HEK293 (cell line): ENCODE results near the gene NYNRIN.

Source experiments
- IKZF3 ChIP-seq: fragments of 450-650 bp; IDR thresholded peaks from 2 replicates; pipeline ENCODE4 v1.5.0; 2018; ENCODE audit warnings: missing biosample characterization, mild to moderate bottlenecking, missing genetic modification characterization, moderate library complexity
- KLF16 ChIP-seq: fragments of 450-650 bp; formaldehyde crosslinking; IDR thresholded peaks from 2 replicates; pipeline ENCODE4 v1.5.1; 2017; ENCODE audit warnings: missing biosample characterization, missing genetic modification characterization
- KLF9 ChIP-seq: fragments of 450-650 bp; formaldehyde crosslinking; IDR thresholded peaks from 2 replicates; pipeline ENCODE4 v1.5.1; 2016; ENCODE audit warnings: missing biosample characterization, missing genetic modification characterization, low read depth
- SCRT1 ChIP-seq: fragments of 450-650 bp; formaldehyde crosslinking; IDR thresholded peaks from 2 replicates; pipeline ENCODE4 v1.5.1; 2016; ENCODE audit warnings: missing biosample characterization, missing genetic modification characterization, borderline replicate concordance
- ZFHX2 ChIP-seq: fragments of 450-650 bp; formaldehyde crosslinking; conservative IDR thresholded peaks from 2 replicates; pipeline ENCODE4 v1.5.1; 2016; ENCODE audit warnings: missing biosample characterization, missing genetic modification characterization
- ZFP3 ChIP-seq: fragments of 450-650 bp; formaldehyde crosslinking; IDR thresholded peaks from 2 replicates; pipeline ENCODE4 v1.5.1; 2016; ENCODE audit warnings: low read depth, missing biosample characterization, missing genetic modification characterization
- ZFP69B ChIP-seq: fragments of 450-650 bp; formaldehyde crosslinking; IDR thresholded peaks from 2 replicates; pipeline ENCODE4 v1.5.1; 2016; ENCODE audit warnings: missing biosample characterization, missing genetic modification characterization
- ZNF114 ChIP-seq: fragments of 450-650 bp; formaldehyde crosslinking; IDR thresholded peaks from 2 replicates; pipeline ENCODE4 v1.5.0; 2017; ENCODE audit warnings: missing biosample characterization, missing genetic modification characterization
- ZNF121 ChIP-seq: fragments of 450-650 bp; formaldehyde crosslinking; IDR thresholded peaks from 2 replicates; pipeline ENCODE4 v1.5.1; 2016; ENCODE audit warnings: missing biosample characterization, missing genetic modification characterization
- ZNF138 ChIP-seq: fragments of 450-650 bp; formaldehyde crosslinking; IDR thresholded peaks from 2 replicates; pipeline ENCODE4 v1.5.1; 2016; ENCODE audit warnings: missing biosample characterization, missing genetic modification characterization, borderline replicate concordance
- ZNF157 ChIP-seq: fragments of 450-650 bp; formaldehyde crosslinking; IDR thresholded peaks from 2 replicates; pipeline ENCODE4 v1.5.1; 2016; ENCODE audit warnings: missing biosample characterization, missing genetic modification characterization
- ZNF223 ChIP-seq: fragments of 450-650 bp; formaldehyde crosslinking; IDR thresholded peaks from 2 replicates; pipeline ENCODE4 v1.5.1; 2016; ENCODE audit warnings: missing biosample characterization, missing genetic modification characterization
- ZNF274 ChIP-seq, 2 experiments: fragments of 200-500 bp in 1 of 2; fragments of 450-650 bp in 1 of 2; sonication (Bioruptor generic) in 1 of 2; formaldehyde crosslinking in 1 of 2; IDR thresholded peaks; 2 replicates each; pipeline versions ENCODE4 v1.5.1 to v1.6.1; 2014 to 2016; ENCODE audit warnings: borderline replicate concordance in 1 of 2, inconsistent platforms in 1 of 2, low read length in 1 of 2, missing biosample characterization in 1 of 2, missing genetic modification characterization in 1 of 2
- ZNF354C ChIP-seq: fragments of 450-650 bp; formaldehyde crosslinking; IDR thresholded peaks from 2 replicates; pipeline ENCODE4 v1.5.1; 2016; ENCODE audit warnings: missing biosample characterization, missing genetic modification characterization, low read depth, borderline replicate concordance
- ZNF394 ChIP-seq: fragments of 450-650 bp; formaldehyde crosslinking; IDR thresholded peaks from 2 replicates; pipeline ENCODE4 v1.5.1; 2016; ENCODE audit warnings: missing biosample characterization, missing genetic modification characterization, mild to moderate bottlenecking, moderate library complexity, borderline replicate concordance
- ZNF404 ChIP-seq: fragments of 450-650 bp; formaldehyde crosslinking; IDR thresholded peaks from 2 replicates; pipeline ENCODE4 v1.5.1; 2017; ENCODE audit warnings: missing biosample characterization, missing genetic modification characterization
- ZNF433 ChIP-seq: fragments of 450-650 bp; formaldehyde crosslinking; IDR thresholded peaks from 2 replicates; pipeline ENCODE4 v1.5.1; 2016; ENCODE audit warnings: missing biosample characterization, missing genetic modification characterization, low read depth
- ZNF555 ChIP-seq: fragments of 450-650 bp; formaldehyde crosslinking; conservative IDR thresholded peaks from 2 replicates; pipeline ENCODE4 v1.5.1; 2017; ENCODE audit warnings: missing biosample characterization, mild to moderate bottlenecking, missing genetic modification characterization, inconsistent platforms
- ZNF560 ChIP-seq: fragments of 450-650 bp; formaldehyde crosslinking; IDR thresholded peaks from 2 replicates; pipeline ENCODE4 v1.5.1; 2017; ENCODE audit warnings: missing biosample characterization, missing genetic modification characterization, borderline replicate concordance
- ZNF596 ChIP-seq: fragments of 450-650 bp; IDR thresholded peaks from 2 replicates; pipeline ENCODE4 v1.5.0; 2018; ENCODE audit warnings: missing biosample characterization, mild to moderate bottlenecking, missing genetic modification characterization, moderate library complexity
- ZNF670 ChIP-seq: fragments of 450-650 bp; formaldehyde crosslinking; IDR thresholded peaks from 2 replicates; pipeline ENCODE4 v1.5.1; 2016; ENCODE audit warnings: missing biosample characterization, missing genetic modification characterization, low read depth
- ZNF701 ChIP-seq: fragments of 450-650 bp; formaldehyde crosslinking; IDR thresholded peaks from 2 replicates; pipeline ENCODE4 v1.5.1; 2016; ENCODE audit warnings: missing biosample characterization, missing genetic modification characterization
- ZNF707 ChIP-seq: fragments of 450-650 bp; formaldehyde crosslinking; IDR thresholded peaks from 2 replicates; pipeline ENCODE4 v1.5.1; 2016; ENCODE audit warnings: missing biosample characterization, missing genetic modification characterization
- ZNF747 ChIP-seq: fragments of 450-650 bp; formaldehyde crosslinking; IDR thresholded peaks from 2 replicates; pipeline ENCODE4 v1.5.1; 2016; ENCODE audit warnings: missing biosample characterization, missing genetic modification characterization
- ZNF768 ChIP-seq: fragments of 450-650 bp; formaldehyde crosslinking; IDR thresholded peaks from 2 replicates; pipeline ENCODE4 v1.5.1; 2018; ENCODE audit warnings: missing biosample characterization, mild to moderate bottlenecking, missing genetic modification characterization
- ZNF777 ChIP-seq: fragments of 450-650 bp; formaldehyde crosslinking; IDR thresholded peaks from 2 replicates; pipeline ENCODE4 v1.5.1; 2017; ENCODE audit warnings: missing biosample characterization, missing genetic modification characterization, borderline replicate concordance
- ZNF843 ChIP-seq: fragments of 450-650 bp; formaldehyde crosslinking; IDR thresholded peaks from 2 replicates; pipeline ENCODE4 v1.5.1; 2016; ENCODE audit warnings: missing biosample characterization, missing genetic modification characterization
- ZSCAN16 ChIP-seq: fragments of 450-650 bp; formaldehyde crosslinking; IDR thresholded peaks from 2 replicates; pipeline ENCODE4 v1.5.1; 2016; ENCODE audit warnings: missing biosample characterization, missing genetic modification characterization
- TF ChIP-seq, protein P1 (sequence below): fragments of 450-650 bp; formaldehyde crosslinking; IDR thresholded peaks from 2 replicates; pipeline ENCODE4 v1.5.0; 2017; ENCODE audit warnings: missing biosample characterization, missing genetic modification characterization, borderline replicate concordance
- TF ChIP-seq, protein P2 (sequence below): fragments of 450-650 bp; formaldehyde crosslinking; IDR thresholded peaks from 2 replicates; pipeline ENCODE4 v1.5.1; 2016; ENCODE audit warnings: missing biosample characterization, missing genetic modification characterization
- TF ChIP-seq, protein P3 (sequence below): IDR thresholded peaks from 2 replicates; pipeline ENCODE4 v1.6.1; 2011; ENCODE audit warnings: mild to moderate bottlenecking, low read depth, low read length, borderline replicate concordance
- TF ChIP-seq, protein P4 (sequence below): fragments of 450-650 bp; formaldehyde crosslinking; IDR thresholded peaks from 2 replicates; pipeline ENCODE4 v1.5.1; 2016; ENCODE audit warnings: missing biosample characterization, missing genetic modification characterization

NYNRIN gene

DNA sequence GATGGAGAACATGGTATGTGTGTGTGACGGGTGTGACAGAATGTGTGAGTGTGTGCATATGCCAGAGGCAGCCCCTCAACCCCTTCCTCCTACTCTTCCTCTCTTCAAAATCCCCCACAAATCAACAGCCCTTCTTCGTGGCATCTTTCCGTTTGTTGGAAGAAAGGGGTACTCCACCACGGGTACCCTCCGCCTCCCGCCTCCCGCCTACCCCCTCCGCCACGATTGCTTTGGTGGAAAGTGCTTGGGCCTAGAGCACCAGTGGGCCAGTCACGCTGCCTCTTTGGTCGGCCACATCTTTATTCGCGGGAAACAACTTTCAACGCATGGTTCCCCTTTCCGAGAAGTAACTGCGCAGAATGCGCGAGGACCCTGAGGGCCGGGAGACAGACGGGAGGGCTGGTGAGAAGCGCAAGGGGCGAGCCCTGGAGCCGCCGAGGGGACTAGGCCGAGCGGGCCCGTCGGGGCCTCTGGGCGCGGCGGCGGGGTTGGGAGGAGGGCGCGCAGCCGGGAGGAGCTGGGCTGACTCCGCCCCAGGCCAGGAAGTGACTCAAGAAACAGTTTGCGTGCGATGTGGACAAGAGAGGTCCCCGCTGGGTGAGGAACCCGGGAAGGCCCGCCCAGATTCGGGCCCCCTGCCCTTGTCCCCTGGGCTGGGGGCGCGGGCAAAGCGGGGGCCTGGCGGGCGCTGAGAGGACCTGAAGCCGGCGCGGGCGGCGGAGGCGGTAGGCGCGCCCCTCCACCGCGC, 30.8 kb downstream of the NYNRIN start, which contains the start of the genes CBLN3 and KHNYN (continued):
- TF ChIP-seq ZNF596 (0 out of 2 replicates have a peak, but pooled peaks have one; percentile 11), ZNF223 (tag by site-specific recombination) (no peak), ZNF433 (no peak), IKZF3 (tag by site-specific recombination) (0 out of 2 replicates have a peak, but pooled peaks have one; percentile 24), ZNF670 (tag by site-specific recombination) (no peak), ZNF394 (tag by site-specific recombination) (peak; percentile 65), ZNF354C (tag by site-specific recombination) (no peak), ZNF843 (tag by site-specific recombination) (no peak), ZNF555 (tag by site-specific recombination) (no peak), ZFHX2 (tag by site-specific recombination) (peak; percentile 47; the same call in 1 of the 2 replicates), ZNF777 (tag by site-specific recombination) (no peak), ZNF707 (tag by site-specific recombination) (no peak), ZNF157 (no peak), ZNF701 (tag by site-specific recombination) (no peak), ZNF404 (tag by site-specific recombination) (no peak), ZNF768 (tag by site-specific recombination) (no peak), ZSCAN16 (tag by site-specific recombination) (no peak), ZNF560 (tag by site-specific recombination) (no peak), SCRT1 (no peak), ZNF138 (tag by site-specific recombination) (no peak), ZNF121 (tag by site-specific recombination) (peak; percentile 74; the same call in 1 of the 2 replicates), ZFP3 (no peak), KLF9 (tag by site-specific recombination) (no peak), ZNF274 (IDR thresholded peaks at IDR 0.05; ENCODE audit: low read length) (no peak), ZNF274 (tag by site-specific recombination; IDR thresholded peaks at IDR 0.05; ENCODE audit: borderline replicate concordance) (no peak), ZFP69B (tag by site-specific recombination) (no peak), ZNF747 (no peak), KLF16 (tag by site-specific recombination) (no peak), ZNF114 (tag by site-specific recombination) (no peak)
- TF ChIP-seq, protein P1, sequence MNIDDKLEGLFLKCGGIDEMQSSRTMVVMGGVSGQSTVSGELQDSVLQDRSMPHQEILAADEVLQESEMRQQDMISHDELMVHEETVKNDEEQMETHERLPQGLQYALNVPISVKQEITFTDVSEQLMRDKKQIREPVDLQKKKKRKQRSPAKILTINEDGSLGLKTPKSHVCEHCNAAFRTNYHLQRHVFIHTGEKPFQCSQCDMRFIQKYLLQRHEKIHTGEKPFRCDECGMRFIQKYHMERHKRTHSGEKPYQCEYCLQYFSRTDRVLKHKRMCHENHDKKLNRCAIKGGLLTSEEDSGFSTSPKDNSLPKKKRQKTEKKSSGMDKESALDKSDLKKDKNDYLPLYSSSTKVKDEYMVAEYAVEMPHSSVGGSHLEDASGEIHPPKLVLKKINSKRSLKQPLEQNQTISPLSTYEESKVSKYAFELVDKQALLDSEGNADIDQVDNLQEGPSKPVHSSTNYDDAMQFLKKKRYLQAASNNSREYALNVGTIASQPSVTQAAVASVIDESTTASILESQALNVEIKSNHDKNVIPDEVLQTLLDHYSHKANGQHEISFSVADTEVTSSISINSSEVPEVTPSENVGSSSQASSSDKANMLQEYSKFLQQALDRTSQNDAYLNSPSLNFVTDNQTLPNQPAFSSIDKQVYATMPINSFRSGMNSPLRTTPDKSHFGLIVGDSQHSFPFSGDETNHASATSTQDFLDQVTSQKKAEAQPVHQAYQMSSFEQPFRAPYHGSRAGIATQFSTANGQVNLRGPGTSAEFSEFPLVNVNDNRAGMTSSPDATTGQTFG (tag by site-specific recombination) = no peak
- TF ChIP-seq, protein P2, sequence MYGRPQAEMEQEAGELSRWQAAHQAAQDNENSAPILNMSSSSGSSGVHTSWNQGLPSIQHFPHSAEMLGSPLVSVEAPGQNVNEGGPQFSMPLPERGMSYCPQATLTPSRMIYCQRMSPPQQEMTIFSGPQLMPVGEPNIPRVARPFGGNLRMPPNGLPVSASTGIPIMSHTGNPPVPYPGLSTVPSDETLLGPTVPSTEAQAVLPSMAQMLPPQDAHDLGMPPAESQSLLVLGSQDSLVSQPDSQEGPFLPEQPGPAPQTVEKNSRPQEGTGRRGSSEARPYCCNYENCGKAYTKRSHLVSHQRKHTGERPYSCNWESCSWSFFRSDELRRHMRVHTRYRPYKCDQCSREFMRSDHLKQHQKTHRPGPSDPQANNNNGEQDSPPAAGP (tag by site-specific recombination) = no peak
- TF ChIP-seq, protein P3, sequence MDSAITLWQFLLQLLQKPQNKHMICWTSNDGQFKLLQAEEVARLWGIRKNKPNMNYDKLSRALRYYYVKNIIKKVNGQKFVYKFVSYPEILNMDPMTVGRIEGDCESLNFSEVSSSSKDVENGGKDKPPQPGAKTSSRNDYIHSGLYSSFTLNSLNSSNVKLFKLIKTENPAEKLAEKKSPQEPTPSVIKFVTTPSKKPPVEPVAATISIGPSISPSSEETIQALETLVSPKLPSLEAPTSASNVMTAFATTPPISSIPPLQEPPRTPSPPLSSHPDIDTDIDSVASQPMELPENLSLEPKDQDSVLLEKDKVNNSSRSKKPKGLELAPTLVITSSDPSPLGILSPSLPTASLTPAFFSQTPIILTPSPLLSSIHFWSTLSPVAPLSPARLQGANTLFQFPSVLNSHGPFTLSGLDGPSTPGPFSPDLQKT = no peak
- TF ChIP-seq, protein P4, sequence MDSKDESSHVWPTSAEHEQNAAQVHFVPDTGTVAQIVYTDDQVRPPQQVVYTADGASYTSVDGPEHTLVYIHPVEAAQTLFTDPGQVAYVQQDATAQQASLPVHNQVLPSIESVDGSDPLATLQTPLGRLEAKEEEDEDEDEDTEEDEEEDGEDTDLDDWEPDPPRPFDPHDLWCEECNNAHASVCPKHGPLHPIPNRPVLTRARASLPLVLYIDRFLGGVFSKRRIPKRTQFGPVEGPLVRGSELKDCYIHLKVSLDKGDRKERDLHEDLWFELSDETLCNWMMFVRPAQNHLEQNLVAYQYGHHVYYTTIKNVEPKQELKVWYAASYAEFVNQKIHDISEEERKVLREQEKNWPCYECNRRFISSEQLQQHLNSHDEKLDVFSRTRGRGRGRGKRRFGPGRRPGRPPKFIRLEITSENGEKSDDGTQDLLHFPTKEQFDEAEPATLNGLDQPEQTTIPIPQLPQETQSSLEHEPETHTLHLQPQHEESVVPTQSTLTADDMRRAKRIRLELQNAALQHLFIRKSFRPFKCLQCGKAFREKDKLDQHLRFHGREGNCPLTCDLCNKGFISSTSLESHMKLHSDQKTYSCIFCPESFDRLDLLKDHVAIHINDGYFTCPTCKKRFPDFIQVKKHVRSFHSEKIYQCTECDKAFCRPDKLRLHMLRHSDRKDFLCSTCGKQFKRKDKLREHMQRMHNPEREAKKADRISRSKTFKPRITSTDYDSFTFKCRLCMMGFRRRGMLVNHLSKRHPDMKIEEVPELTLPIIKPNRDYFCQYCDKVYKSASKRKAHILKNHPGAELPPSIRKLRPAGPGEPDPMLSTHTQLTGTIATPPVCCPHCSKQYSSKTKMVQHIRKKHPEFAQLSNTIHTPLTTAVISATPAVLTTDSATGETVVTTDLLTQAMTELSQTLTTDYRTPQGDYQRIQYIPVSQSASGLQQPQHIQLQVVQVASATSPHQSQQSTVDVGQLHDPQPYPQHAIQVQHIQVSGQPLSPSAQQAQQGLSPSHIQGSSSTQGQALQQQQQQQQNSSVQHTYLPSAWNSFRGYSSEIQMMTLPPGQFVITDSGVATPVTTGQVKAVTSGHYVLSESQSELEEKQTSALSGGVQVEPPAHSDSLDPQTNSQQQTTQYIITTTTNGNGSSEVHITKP (tag by site-specific recombination) = no peak
